ENCODE measurements around the gene NR0B2.
A peak's percentile ranks its signal among the peaks of the same experiment; 100 is the strongest.
"Not testable (repeated sequence)": the region's sequence is repeated elsewhere in the genome, so short reads cannot be mapped to it uniquely, and the experiment has no call there.

Gene NR0B2

GRCh38 chr1:26888231-26888630 lies 25.5 kb downstream of the NR0B2 start:
- DNase-seq: no peak

- no peak for DNase-seq
Observed at GRCh38 chr1:26887125-26887524, 26.6 kb downstream of the NR0B2 start.

GRCh38 chr1:26882696-26883463 lies 30.9 kb downstream of the NR0B2 start:
- no peak for DNase-seq

- DNase-seq: not testable (repeated sequence)
Observed at GRCh38 chr1:26881611-26882010, 32.2 kb downstream of the NR0B2 start.

- no peak for DNase-seq
Observed at GRCh38 chr1:26879793-26880192, 34.0 kb downstream of the NR0B2 start.

- no peak for DNase-seq
Observed at GRCh38 chr1:26877326-26877725, 36.4 kb downstream of the NR0B2 start.

- DNase-seq: peak; percentile 82
Observed at GRCh38 chr1:26874896-26875295, 38.9 kb downstream of the NR0B2 start.

GRCh38 chr1:26873097-26873496 lies 40.7 kb downstream of the NR0B2 start:
- DNase-seq: not testable (repeated sequence)

- peak; percentile 100 for DNase-seq
Observed at GRCh38 chr1:26864610-26865480, 48.9 kb downstream of the NR0B2 start.

GRCh38 chr1:26863685-26864077 lies 50.1 kb downstream of the NR0B2 start:
- DNase-seq: no peak

- peak; percentile 97 for DNase-seq
Observed at GRCh38 chr1:26862781-26863684, 50.7 kb downstream of the NR0B2 start, which contains the start of gene SFN. SFN (plus strand) TSS chr1:26863149; CDS start chr1:26863213, 64 bp downstream.

- DNase-seq: no peak
Observed at GRCh38 chr1:26861889-26862378, 51.8 kb downstream of the NR0B2 start.
